ENCODE measurements around the gene SGSM2. TPM values are rescaled to one million over a fixed set of nuclear protein-coding genes. Genes with fewer than 3 reads are reported as not detected.
A peak's percentile ranks its signal among the peaks of the same experiment; 100 is the strongest.

Gene SGSM2
- polyA plus RNA-seq, 3 donors = 3.0 to 130 (median 3.5) TPM

DNA sequence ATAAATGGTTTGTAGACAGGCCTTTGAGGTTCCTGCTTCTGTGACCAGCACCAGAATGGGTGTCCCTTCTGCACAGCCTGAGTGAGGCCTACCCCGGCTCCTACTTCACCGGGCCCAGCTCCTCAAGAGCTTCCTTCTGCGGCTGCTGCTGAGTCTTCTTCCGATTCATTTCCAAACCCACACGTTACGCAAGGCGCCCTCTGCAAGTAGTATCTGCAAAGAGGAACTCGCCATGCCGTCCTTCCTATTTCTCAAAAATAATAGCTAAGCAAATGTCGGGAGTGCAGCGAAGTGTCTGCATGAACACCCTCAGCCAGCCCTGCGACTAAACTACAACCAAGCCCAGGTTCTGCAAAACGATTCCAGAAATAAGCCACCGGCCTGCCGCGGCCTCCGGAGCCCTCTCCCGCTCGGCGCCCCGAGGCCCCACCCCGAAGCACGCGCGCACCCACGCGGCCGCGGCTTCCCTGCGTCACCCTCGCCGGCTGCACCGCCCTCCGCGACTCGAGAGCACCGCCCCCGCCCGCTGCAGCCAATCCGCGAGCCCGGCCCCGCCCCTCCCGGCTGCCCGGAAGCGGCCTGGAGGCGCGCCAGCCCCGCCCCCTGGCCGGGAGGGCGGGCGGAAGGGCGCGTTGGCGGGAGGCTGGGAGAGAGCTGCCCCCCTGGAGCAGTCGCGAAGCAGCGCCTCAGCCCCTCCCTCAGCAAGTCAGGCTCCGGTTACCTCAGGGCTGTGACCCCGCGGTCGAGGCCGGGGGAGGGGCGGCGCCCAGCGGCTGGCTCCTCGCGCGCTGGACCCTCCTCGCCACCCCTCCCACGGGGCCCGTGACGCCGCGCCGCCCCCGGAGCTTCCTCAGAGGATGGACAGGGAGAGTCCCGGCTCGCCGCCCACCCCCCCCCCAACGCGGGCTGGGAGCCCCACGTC lies 55.2 kb downstream of the SGSM2 start:
- H3K79me2 ChIP-seq (ENCODE audit: insufficient read depth, low read length) = peaks cover 65% of the 10 kb centered on the region

More for the DNA sequence above, 55.2 kb downstream of the SGSM2 start:
- peak overlapping the region; percentile 95 to 99 for H3K27ac ChIP-seq (ENCODE audit: low read depth in 1 of 2, low read length in 2 of 2)
- peak overlapping the region; percentile 98 to 100 (median 99) for H3K27ac Mint-ChIP-seq
- peaks cover 39% of the 10 kb centered on the region for H4K20me1 ChIP-seq (ENCODE audit: insufficient read depth, low read length)
- peak overlapping the region; percentile 85 to 87 for H3K4me3 Mint-ChIP-seq
- H3K36me3 ChIP-seq (replicated peaks in 1 of 2; ENCODE audit: control insufficient read depth in 1 of 2, insufficient read depth in 2 of 2, low read length in 2 of 2) = peaks cover 23 to 29% of the 10 kb centered on the region in 2 donors
- no peak overlapping the region for H2AFZ ChIP-seq (ENCODE audit: insufficient read depth, low read depth, low read length, poor library complexity, severe bottlenecking)
- peak; percentile 93 to 98 (median 97) for DNase-seq
- peaks cover 54% of the 10 kb centered on the region for H3K4me1 Mint-ChIP-seq
- no peaks in the 10 kb centered on the region for H3K27me3 ChIP-seq (ENCODE audit: control insufficient read depth in 2 of 2, insufficient read depth in 2 of 2, low read length in 2 of 2)
- TF ChIP-seq, protein P1, sequence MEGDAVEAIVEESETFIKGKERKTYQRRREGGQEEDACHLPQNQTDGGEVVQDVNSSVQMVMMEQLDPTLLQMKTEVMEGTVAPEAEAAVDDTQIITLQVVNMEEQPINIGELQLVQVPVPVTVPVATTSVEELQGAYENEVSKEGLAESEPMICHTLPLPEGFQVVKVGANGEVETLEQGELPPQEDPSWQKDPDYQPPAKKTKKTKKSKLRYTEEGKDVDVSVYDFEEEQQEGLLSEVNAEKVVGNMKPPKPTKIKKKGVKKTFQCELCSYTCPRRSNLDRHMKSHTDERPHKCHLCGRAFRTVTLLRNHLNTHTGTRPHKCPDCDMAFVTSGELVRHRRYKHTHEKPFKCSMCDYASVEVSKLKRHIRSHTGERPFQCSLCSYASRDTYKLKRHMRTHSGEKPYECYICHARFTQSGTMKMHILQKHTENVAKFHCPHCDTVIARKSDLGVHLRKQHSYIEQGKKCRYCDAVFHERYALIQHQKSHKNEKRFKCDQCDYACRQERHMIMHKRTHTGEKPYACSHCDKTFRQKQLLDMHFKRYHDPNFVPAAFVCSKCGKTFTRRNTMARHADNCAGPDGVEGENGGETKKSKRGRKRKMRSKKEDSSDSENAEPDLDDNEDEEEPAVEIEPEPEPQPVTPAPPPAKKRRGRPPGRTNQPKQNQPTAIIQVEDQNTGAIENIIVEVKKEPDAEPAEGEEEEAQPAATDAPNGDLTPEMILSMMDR (IDR thresholded peaks at IDR 0.05) = no peak
- peaks cover 53 to 55% of the 10 kb centered on the region in 2 donors for H3K36me3 Mint-ChIP-seq
- peak overlapping the region; percentile 63 to 98 (median 73) for H3K4me3 ChIP-seq (replicated peaks in 1 of 3; ENCODE audit: low read depth in 2 of 3, low read length in 3 of 3)
- H3K27me3 Mint-ChIP-seq (ENCODE audit: low read depth in 3 of 3) = peaks cover 0 to 2% (median 2%) of the 10 kb centered on the region in 3 donors
- H3K9ac ChIP-seq (ENCODE audit: insufficient read depth, low read length, poor library complexity, severe bottlenecking) = peak overlapping the region; percentile 95
- H3K9me3 Mint-ChIP-seq = no peaks in the 10 kb centered on the region
- H3K4me1 ChIP-seq (ENCODE audit: control insufficient read depth in 1 of 2, insufficient read depth in 2 of 2, low read length in 2 of 2) = peaks cover 56 to 65% of the 10 kb centered on the region in 2 donors
- intact Hi-C loops (cut with micrococcal nuclease) = loop anchor here (1.0 to 10.0 kb wide), 4 partner anchors 9 to 748 kb away; partner anchors contain the start of genes MNT (in 2 of the 2), RILP (in 1 of the 2) and SCARF1 (in 1 of the 2)
- H3K4me2 ChIP-seq (replicated peaks; ENCODE audit: extremely low read depth, low read length, poor library complexity, severe bottlenecking) = peak overlapping the region; percentile 79
- WGBS (ENCODE audit: insufficient coverage) = 0% methylated on average over 68 of the region's 83 CpGs
- no peaks in the 10 kb centered on the region for H3K9me3 ChIP-seq (replicated peaks in 1 of 2; ENCODE audit: control insufficient read depth in 1 of 2, insufficient read depth in 1 of 2, low read length in 2 of 2)

Data from CD14-positive monocyte (primary cell).